GM18498 (cell line): ENCODE results near the gene TOR1A.

ENCODE experiments used
- ATAC-seq: cut with Tn5 transposase; IDR thresholded peaks from one replicate; pipeline ENCODE4 v1.9.1; 2021; ENCODE audit warnings: mild to moderate bottlenecking, moderate library complexity; ENCODE audit not compliant: unreplicated experiment

The TOR1A gene

DNA sequence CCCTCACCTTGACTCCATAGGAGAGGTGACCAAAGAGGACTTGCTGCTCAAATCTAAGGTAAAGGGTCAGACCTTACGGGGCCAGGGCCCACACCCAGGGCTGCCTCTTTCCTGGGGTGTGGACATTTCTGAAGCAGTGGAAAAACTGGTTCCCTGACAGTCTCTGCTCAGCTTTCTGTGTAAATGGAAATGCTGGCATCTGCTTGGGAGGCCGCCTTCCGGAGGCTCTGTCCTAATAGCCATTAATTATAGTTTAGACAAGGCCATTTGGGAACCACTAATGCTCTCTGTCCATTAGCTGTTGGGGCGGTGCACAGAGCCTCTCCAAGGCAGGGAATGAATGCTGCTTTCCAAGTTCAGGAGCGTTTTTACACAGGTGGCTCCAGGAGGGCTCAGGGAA is 28.6 kb upstream of the TOR1A start:
- no peak for ATAC-seq

DNA sequence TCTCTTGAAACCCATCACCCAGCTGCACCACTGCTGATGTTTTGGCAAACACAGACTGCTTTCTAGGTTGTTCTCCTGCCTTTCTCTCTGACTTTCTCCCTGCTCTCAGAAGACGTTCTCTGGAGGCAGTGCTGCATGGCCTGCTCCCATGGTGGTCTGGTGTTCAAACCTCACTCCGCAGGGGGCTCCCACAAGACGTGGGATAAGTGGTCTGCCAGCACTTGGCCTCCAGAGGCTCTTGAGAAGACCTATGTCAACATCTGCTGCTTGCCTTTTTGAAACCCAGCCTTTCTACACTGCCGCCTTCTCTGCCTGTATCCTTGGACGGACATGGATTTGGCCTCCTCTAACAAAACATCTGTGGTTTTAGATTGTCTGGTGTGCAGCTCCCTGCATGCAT is 27.9 kb upstream of the TOR1A start:
- no peak for ATAC-seq

DNA sequence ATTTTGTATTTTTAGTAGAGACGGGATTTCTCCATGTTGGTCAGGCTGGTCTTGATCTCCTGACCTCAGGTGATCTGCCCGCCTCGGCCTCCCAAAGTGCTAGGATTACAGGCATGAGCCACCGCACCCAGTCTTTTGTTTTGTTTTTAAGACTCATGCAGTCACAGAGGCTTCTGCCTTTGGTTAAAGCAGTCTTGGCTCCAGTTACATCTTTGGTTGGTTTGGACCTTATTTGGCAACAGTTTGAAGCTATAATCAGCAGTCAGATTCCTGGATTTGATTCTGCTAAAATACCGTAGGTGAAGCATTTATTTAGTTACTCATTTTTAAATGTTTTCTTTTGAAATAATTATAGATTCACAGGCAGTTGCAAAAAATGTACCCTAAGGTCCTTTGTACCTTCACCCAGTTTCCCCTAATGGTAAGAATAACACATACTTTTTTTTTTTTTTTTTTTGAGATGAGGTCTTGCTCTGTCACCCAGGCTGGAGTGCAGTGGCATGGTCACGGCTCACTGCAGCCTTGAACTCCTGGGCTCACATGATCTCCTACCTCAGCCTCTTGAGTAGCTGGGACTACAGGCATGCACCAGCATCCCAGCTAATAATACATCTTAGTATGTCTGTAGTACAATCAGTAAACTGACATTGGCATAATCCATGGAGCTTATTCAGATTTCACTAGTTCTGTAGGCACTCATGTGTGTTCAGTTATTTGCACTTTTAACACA is 27.1 kb upstream of the TOR1A start:
- no peak for ATAC-seq

DNA sequence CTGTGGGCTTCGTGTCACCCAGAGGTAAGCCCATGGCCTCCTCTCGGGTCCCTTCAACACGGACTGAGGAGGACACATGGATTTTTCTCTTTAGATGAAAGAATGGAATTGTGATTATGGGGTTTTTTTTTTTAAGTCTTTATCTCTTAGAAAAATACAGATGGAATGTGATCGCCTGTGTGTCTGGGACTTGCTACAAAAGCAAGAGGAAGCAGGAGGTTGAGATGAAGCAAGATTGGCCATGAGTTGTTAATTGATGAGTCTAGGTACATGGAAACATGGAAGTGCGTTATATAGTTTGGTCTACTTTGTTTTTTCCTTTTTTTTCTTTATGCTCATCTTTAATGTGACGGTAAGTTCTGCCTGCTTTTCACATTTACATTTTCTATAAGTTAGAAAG is 26.0 kb upstream of the TOR1A start:
- no peak for ATAC-seq

DNA sequence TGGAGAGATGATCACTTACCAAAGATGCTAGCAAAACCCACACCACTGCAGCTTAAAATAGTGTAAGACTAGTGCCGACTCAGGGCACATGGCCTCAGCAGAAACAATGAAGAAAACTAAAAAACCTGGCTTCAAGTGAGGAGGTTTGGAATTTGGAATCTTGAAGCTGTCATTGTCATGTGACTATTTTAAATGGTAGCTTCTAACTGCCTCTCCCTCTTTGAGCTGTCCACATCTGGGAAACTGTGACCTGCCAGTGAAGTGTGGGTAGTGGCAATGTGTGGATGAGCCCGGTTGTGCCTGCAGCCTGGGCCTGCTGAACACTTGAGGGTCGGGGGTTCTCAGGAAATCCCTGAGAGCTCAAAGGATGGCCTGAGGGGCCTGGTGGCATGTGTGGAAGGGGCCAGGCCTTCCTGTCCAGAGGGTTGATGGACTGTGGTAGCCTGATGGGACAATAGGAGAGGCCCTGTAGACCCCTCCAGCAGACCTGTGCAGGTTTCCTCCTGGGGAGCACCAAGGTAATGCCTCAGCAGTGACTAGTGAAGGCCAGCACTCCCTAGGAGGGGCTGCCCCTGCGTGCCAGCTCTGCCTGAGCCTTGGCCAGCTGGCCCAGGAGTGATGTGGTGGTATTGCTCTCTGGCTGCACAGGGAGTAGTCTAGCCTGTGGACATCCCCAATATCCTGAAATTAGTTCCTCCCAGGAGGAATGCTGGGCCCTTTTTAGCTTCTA is 24.9 kb upstream of the TOR1A start:
- no peak for ATAC-seq

- ATAC-seq, result no peak
These were observed 21.4 kb upstream of the TOR1A start for GRCh38 chr9:129845373-129845772.

DNA sequence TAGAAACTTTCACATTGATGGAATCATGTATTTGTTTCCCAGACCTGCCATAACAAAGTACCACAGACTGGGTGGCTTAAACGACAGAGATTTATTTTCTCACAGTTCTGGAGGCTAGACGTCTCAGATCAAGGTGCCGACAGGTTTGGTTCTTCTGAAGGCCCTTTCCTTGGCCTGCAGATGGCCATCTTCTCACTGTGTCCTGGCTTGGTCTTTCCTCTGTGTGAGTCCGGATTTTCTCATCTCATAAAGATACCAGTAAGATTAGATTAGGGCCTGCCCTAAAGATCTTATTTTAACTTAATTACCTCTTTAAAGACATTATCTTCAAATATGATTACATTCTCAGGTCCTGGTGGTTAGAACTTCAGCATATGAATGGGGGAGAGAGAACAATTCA is 17.1 kb upstream of the TOR1A start:
- no peak for ATAC-seq

GRCh38 chr9:129840034-129840433 is 16.1 kb upstream of the TOR1A start:
- no peak for ATAC-seq

DNA sequence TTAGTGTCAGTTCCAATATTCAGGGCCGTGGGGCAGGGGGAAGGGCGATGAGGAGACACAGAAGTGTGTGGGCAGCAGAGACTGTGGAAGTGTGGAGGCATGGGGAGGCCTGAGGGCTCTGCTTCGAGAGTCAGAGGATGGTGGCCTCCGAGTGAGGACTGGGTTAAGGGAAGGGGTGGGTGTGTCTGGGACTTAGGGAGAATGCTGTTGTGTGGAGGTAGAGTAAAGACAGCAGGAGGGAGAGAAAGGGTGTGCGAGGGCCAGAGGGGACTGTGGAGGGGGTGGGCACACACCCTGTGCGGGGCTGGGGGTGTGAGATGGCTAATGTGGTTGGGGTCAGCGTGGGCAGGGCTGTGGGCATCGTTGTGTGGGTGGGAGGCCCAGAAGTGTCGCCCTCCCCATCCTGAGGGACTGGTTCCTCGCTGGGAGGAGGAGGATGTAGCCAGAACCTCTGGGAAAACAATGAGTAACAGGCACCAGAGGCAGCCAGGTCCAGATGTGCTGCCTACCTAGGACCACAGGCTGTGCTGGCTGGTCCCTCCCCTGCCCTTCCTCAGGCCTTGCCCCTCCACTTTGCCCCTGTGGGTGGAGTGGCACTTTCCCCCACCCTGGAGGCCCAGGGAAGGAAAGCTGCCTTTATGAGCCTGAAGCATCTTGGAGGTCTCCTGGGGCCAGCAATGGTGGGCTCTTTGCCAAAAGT is 15.5 kb upstream of the TOR1A start:
- no peak for ATAC-seq

- ATAC-seq, result no peak
These were observed 14.8 kb upstream of the TOR1A start for GRCh38 chr9:129838707-129839259.

GRCh38 chr9:129836311-129837007 is 12.5 kb upstream of the TOR1A start:
- no peak for ATAC-seq

DNA sequence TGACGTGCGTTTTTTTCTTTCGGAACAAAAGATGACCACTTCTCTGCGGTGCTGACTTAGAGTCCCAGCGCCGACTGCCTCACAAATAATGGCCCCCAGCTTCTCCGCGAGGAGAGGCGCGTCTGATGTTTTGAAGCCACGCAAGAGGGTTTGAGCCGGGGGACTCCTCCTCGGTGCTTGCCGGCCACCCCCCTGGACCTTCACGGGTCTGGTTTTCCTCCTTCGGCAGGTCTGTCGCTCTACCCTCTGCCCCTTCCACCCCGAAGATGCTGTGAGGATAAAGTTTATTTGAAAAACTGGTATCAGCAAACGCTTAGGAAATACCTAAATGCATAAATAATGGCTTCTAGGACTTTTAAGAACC is 11.9 kb upstream of the TOR1A start:
- peak; percentile 9 for ATAC-seq

DNA sequence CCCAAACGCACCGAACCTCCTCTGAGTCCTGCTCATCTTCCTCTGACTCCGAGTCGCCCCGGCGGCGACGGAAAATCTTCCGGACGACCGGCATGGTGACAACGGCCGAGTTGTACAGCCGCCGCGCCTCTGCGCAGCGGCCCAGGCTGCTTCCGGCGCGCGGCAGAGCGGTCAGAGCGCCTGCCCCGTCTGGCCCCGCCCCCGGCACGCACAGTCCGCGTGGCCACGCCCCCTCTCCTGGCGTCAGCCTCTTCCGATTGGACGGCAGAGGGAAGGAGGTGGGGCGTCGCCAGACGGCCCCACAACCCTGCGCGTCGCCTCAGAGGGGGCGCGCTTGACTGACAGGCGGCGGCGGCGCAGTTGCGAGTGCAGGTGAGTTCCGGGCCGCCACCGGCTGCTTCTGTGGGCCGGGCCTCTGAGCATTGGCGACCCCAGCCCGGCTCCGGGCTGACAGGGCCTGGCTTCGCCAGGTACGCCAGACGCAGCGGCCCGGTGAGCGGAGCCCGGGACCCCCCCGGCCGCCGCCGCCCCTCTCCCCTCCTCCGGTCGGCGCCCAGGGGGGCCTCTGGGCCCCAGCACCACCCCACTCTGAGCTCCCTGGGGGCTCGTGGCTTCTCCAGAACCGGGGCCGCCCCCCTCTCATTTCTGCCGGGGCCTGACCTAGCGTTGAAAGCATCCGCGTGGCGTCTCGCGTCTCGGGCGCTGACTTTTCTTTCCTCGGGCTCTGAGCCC is 11.4 kb upstream of the TOR1A start, which contains the start of the genes C9orf78 and USP20:
Gene C9orf78 (minus strand): TSS at position 148 of the 732 bp plus-strand sequence. CDS start 54 bp downstream, at position 94.
Gene USP20 (plus strand): TSS at position 331 of the 732 bp plus-strand sequence. CDS start 17,098 bp downstream, outside the sequence.
- peak; percentile 92 for ATAC-seq

DNA sequence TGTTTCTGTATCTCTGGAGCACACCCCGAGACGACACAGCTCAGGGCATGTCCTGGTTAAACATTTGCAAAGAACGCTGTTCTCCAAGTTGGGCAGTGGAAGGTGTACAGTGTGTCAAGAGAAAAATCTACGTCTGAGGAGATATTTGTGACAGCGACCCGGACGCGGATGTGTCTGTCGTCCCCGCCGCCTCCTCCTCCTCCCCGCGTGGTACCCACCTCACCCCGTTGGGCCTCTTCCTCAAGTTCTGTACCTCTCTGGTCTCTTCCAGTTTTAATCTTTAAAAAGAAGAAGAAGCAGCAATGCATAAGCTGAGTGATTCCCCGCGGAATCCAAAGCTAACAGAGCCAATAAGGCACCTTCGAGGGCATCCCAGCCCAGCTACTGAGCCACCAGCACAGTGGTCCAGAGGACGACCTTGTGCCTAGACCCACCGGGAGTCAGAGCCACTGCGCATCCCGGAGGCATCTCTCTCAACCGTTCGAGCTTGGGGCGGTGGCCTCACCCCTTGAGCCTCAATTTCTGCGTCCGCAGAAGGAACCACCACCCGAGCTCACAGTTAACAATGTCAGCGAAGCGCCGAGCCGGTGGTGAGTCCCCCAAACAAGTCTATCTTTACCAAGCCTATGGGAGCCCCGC is 10.7 kb upstream of the TOR1A start:
- peak; percentile 16 for ATAC-seq

DNA sequence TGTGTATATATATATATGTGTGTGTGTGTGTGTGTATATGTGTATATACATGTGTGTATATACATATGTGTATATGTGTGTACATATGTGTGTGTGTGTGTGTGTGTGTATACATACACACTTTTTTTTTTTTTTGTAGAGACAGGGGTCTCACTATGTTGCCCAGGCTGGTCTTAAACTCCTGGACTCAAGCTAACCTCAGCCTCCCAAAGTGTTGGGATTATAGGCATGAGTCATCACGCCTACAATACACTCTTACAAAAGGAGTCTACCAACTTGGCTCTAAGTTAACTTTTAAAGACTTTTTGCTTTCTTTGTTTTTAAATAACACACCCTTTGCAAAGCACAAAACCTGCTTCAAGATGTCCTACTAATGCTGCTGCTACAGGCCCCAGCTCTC is 9.0 kb upstream of the TOR1A start:
- ATAC-seq, result no peak

DNA sequence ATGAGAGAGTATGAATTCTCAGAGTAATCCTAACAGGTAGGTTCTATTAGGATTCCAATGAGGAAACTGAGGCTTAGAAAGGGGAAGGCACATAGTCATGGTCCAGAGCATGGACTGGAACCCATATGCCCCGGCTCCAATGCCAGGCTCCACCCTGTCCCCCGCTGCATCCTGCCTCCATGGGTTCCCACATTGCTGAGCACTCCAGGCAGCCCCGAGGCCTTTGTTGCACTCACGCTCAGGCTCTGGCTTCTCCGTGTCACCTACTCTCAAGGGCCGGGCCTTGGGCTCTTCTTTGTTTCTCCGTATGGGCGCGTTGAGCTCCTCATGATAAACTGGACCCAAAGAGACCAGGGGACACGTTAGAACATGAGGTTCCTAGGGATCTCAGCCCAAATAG is 5.0 kb upstream of the TOR1A start:
- ATAC-seq, result no peak

- ATAC-seq, result no peak
These were observed 4.1 kb upstream of the TOR1A start for GRCh38 chr9:129828051-129828450.

DNA sequence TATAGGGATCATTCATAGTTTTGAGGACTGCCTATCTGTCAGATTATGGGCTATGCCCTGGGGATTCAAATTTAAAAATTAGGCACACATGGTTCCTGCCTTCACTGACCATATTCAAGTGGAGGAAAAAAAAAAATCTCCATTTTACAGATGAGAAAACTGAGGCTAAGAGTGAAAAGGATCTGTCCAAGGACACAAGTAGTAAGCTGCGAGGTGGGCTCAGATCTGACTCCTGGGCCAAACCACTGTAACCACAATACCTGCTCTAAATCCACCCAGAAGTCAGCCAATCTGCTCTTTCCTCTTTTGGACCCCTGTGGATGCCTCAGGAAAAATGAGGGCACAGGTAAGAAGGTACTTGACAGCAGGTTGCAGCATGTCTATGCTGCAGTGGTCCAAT is 2.8 kb upstream of the TOR1A start:
- no peak for ATAC-seq

- ATAC-seq, result no peak
These were observed 2.4 kb upstream of the TOR1A start for GRCh38 chr9:129826344-129826743.

GRCh38 chr9:129823542-129823934 is 398 bp downstream of the TOR1A start:
- ATAC-seq, result peak; percentile 22
